GM19351 (cell line): ENCODE results near the gene RFX2.
"Not testable (repeated sequence)": the region's sequence is repeated elsewhere in the genome, so short reads cannot be mapped to it uniquely, and the experiment has no call there.

Experiments used
- ATAC-seq: cut with Tn5 transposase; IDR thresholded peaks from one replicate; pipeline ENCODE4 v1.9.1; 2021; ENCODE audit warnings: mild to moderate bottlenecking, moderate library complexity; ENCODE audit not compliant: unreplicated experiment

RFX2 gene

DNA sequence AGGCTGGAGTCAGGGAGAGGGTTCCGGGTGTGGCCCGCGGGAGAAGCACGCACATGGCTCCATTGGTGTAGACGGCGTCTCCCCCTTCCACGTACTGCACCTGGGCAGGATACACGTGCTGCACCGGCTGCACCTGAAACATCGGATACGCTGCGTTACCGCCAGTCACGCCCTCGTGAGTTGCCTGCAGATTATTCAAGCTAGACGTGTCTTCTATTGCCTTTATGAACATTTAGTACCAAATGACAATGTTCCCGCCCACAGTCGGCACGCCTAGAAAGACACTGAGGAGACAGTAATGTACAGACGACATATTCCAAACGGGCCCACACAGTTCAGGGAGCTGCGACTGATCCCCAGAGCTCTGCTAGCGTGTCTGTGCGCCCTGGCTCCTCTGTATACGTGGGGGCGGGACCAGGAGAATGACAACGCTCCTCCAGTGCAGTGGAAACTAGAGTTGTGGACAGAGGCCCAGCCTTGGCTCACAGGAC lies 68.3 kb downstream of the RFX2 start:
- ATAC-seq, result no peak

DNA sequence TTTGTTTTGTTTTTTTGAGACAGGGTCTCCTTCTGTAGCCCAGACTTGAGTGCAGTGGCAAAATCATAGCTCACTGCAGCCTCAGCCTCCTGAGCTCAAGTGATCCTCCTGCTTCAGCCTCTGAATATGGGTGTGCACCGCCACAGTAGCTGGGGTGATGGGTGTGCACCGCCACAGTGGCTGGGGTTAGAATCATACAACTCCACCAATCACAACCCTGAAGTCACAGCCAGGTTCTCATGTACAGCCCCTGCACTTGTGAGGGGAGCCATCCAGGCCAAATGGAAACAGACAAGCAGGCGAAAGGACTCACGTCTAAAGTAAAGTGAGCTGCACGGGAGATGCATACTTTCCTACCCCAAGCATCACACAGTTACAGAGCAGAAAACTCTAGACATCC lies 69.2 kb downstream of the RFX2 start:
- no peak for ATAC-seq

DNA sequence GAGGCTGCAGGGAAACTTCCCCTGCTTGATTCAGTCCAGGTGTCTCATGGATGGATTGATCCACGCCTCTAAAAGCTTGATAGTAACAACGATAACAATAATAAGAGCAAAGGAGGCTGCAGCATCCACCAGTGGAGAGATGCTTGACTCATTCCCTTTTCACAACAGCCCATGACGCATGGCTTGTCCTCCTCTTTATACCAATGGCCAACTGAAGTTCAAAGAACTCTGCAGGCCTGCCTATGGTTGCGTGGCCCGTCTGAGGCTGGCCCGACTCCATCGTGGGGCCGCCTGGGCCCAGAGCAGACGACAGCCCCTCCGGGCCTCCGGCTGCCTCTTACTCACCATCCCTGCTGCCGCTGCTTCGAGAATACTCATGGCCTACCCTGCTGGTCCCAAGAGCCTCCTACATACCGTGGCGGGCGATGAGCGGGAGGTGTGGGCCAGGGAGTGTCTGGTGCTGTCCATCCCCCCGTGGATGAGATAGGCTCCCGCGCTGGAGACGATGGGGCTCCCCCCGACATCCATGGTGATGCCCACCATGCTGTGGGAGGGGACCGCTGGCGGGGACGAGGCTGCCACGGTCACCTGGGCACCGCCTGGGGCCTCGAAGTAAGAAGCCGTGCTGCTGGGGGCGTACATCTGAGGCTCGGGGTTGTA lies 70.6 kb downstream of the RFX2 start:
- ATAC-seq, result no peak

DNA sequence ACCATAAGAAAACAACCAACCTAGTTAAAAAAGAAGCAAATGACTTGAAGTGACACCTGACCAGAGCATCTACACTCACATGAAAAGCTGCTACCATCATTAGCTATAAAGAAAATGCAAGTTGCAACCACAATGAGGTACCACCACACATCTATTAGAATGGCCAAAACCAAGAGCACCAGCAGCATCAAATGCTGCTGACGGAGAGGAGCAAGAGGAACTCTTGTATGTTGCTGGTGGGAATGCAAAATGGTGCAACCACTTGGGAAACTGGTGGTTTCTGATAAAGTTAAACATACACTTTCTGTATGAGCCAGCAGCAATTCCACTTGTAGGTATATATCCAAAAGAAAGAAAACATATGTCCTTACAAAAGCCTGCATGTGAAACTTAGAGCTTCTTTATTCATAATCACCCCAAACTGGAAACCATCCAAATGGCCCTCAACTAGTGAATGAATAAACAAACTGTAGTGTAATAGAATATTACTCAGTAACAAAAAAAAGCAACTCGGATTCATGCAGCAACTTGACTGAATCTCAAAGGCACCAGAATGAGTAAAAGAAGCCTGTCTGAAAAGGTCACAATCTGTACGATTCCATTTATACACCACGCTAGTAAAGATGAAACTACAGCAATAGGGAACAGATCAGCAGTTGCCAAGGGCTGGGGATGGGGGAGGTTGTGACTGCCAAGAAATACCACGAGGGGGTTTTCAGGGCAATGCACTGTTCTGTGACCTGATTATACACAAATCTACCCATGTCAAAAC lies 71.5 kb downstream of the RFX2 start:
- no peak for ATAC-seq

DNA sequence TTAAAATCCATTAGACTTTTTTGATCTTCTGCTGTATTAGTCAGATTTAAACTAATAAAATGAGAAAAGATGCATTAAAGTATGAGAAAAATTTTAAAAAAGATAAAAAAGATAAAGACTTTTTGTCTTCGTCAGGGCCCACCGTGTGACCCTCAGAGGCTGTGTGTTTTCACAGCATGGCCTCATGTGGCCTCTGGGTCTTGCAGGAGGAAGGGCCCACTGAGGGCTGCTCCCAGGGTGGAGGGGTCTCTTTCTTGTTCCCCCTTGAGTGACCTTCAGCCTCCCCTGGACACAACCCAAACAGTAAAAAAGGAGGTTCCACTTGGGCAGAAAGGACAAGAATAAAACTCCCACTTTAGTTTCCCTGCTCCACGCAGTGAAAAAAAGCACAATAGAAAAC lies 75.3 kb downstream of the RFX2 start:
- no peak for ATAC-seq

DNA sequence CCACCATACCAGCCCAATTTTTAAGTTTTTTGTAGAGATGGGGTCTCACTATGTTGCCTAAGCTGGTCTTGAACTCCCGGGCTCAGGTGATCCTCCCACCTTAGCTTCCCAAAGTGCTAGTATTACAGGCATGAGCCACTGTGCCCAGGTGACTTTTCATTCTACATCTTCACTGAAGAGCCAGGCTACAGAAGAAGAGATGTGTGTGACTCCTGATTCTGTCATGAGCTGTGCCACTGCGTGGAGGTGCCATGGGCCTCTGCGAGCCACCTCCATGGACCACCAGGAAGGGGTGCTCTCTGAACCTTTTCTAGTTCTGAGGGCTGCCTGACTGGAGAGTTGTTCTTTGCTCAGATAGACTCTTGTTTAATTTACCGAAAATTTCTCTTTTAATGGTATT lies 75.8 kb downstream of the RFX2 start:
- ATAC-seq, result no peak

DNA sequence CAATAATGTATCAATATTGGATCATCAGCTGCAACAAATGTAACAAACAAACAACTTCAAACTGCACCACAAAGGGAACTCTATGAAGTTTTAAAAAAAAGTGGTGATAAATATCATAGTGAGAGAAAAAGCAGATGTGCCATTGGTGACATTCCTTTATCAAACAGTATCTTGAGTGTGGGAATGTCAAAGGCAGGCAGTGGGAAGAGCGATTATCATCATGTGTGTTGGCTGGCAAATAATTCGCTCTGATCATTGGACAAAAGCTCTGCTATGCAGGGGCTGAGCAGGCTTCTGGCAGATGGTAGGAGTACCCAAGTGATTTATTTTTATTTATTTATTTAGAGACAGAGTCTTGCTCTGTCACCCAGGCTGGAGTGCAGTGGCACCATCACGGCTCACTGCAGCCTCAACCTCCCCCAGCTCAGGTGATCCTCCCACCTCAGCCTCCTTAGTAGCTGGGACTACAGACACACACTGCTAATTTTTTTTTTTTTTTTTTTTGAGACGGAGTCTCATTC lies 76.5 kb downstream of the RFX2 start:
- ATAC-seq, result no peak

DNA sequence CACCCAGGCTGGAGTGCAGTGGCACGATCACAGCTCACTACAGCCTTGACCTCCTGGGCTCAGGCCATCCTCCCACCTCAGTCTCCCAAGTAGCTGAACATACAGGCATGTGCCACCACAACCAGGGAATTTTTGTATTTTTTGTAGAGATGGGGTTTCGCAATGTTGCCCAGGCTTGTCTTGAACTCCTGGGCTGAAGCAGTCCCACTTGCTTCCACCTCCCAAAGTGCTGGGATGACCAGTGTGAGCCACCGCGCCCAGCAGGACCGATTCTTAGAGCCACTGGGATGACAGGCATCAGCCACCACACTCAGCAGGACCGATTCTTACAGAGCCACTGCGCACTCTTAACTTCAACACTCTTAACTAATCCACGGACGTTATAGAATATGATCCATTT lies 77.5 kb downstream of the RFX2 start:
- ATAC-seq, result no peak

DNA sequence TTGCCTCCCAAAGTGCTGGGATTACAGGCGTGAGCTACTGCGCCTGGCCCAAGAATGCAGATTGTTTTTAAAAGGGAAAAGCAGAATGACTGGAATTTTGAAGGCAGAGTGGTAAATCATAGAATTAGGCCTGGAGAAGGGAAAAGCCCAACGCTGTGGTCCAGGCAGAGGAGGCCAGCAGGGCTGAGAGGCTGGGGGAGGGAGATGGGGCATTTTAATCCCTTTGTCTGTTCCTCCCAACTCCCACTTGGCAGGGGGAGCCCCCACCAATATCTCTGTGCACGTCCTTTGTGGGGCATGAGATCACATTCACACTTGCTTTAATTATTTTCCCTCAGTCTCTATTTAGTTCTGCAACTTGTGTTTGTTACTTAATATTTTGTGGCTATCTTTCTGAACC lies 77.9 kb downstream of the RFX2 start:
- no peak for ATAC-seq

DNA sequence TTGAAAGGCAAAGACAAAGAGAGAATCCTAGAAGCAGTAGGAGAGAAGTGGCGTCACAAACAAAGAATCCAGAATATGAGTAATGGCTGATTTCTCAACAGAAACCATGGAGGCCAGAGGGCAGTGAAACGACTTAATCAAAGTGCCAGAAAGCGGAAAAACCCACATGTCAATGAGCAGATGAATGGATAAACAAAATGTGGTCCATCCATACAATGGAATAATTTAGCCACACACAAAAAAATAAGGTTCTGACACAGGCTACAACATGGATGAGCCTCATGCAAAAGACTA lies 80.1 kb downstream of the RFX2 start:
- ATAC-seq, result no peak

DNA sequence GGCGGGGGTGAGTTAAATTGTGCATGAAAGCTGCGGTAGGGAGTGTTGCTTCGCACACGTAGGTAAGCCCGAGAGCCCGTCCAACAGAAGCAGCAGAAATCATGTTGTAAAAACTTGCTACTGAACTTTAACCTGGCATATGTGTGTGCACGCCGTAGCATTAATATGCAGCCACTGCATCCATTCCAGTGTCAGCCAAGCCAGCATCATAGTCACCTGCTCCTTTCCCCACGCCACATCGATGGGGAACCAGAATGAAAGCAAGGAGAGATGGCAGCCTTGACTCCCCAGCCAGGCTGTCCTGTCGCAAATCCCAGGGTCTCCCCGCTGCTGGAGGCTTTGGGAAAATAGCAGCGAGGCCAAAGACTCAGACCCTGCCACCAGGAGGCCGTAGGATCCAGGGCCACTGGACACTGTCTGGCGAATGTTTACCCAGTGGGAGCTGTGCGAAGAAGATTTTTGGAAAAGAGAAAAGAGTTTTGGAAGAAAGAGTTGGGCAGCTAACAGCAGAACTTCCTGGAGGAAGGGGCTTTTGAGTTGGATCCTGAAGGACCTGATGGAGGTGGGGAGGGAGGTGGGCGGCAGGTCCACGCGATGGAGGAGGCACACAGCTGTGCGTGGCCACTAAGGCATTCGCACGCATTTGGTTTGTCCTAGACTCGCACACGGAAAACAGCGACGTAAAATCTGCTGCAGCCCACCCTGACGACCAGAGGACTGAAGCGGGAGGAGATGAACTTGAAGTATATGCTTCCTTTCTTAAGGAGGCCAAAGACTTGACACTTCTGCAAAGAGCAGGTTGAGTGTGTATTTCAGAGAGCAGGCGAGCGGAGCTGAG lies 83.7 kb downstream of the RFX2 start:
- no peak for ATAC-seq

DNA sequence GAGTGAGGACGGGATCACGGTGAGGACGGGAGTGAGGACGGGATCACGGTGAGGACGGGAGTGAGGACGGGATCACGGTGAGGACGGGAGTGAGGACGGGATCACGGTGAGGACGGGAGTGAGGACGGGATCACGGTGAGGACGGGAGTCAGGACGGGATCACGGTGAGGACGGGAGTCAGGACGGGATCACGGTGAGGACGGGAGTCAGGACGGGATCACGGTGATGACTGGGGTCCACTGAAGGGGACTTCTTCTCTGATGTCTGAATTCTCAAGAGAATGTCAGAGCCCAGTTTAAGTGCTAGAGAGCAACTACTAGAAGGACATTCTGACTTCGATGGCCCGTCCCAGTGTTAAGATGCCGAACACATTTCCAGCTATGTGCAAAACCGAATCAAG lies 85.5 kb downstream of the RFX2 start:
- ATAC-seq, result not testable (repeated sequence)

DNA sequence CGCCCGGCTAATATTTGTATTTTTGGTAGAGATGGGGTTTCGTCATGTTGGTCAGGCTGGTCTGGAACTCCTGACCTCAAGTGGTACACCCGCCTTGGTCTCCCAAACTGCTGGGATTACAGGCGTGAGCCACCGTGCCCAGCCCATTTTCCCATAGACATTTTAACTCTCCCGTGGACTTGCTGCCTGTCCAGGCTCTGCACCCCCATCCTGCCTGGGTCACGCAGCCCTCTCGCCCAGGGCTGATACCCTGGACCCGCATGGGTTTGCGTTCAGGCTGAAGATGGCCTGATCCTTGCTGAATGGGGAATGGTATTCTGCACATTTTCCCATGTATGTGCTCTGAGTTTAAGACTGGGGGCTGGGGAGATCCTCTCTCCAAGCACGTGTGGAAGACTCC lies 86.4 kb downstream of the RFX2 start:
- ATAC-seq, result no peak

DNA sequence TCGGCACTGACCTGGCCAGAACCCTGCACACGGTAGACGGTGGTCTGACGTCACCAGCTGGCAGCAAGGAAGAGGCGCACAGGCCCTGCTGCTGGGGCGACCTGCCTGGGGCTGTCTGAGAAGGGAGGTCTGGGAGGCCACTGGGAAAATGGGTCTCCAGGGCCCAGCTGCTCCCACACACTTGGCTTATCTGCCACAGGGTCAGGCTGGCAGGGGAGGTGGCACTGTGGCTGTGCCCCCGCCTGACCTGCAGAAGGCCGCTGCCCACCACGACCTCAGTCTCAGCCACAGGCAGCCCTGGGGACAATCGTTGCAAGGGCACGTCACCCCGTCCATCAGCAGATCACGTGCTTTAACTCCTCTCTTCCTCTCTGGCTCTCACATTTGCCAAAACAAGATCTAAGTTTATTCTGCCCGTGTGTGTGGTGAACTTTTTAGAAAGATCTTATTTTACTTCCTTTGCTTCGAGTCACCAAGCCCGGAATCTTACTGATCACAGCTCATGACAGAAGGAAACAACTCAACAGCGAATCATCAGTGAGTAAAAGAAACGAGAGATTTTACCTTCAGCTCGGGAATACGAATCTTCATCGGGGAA lies 87.1 kb downstream of the RFX2 start:
- no peak for ATAC-seq

DNA sequence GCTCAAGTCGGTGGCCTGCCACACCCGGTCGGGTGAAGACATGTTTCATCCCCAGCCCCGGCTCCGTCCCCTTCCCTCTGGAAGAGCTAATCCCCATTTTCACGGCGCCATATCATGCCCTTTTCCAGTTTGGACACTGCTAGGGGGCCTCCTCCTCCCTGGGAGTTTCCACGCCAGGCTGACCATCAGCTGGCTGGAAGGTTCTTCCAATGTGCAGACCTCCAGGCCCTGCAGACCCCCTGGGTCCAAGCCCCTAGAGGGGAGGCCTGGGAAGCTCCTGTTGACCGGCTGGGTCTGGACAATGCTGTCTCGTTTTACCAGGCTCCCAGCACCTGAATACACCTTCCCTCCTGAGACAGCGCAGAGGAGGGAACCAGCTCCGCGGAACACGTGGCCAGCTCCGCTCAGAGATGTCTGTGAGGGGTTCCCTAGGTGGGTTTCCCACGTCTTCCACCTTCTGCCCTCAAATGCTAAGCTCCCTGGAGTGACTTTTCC lies 87.7 kb downstream of the RFX2 start:
- no peak for ATAC-seq

DNA sequence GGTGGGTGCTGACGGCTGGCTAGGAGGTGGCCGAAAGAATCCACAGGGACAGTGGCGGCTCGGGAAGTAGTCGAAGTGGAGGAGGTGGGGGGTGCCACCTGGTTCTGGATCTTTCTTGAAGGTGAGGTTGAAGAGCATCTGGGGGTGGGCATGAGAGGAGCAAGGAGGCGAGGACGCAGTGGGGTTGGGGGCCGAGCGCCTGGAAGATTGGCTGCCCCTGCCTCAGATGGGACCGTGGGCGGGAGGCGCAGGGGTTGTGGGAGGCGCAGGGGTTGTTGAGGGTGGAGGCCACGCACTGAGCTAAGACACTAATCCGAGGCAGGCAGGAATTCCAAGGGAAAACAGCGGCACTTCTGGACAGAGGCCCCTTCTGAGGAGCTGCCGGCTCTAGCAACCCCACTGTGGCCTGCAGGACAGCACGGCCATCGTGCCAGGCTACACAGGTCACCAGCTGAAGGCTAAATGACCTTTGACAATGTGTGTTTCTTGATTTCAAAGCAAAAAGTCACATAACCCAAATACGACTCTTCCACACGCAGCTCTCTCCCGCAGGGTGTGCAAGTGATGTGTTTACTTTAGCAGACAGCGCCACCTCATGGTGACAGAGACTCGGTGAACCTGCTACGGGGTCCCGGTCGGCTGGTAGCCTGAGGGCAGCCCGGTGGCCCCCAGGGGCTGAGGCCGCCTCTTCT lies 88.3 kb downstream of the RFX2 start:
- no peak for ATAC-seq

DNA sequence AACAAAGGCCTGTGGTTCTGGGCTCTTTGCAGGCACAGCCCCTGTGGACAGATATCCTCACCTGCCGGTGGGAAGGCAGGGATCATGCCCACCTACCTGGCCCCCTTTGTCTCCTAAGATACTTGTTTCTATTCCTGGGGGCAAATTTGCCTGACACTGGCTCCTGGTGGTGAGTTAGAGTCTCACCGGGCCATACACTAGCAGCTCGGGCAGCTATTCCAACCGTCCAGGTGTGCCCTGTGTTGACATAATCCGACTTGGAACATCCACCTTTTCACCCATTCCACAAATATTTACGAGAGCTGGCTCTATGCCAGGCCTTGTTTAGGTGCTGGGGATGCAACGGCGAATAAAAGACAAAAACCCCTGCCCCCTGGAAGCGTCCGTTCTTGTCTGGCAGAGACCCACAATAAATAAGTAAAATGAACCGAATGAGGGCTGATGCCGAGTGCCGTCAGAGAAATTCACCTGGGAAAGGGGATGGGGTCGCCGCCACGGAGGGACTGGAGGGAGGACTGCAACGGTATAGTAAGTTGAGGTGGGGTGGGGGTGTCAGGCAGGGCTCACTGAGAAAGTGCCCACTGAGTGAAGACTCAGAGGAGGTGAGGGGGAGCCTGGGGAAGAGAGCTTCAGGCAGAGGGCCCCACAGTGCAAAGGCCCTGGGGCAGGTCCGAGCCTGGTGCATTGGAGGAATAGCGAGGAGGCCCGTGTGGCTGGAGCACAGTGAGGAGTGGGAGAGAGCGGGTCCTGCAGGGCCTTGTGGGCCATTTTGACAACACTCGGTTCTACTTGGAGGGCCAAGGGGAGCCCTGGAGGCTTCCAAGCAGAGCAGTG lies 89.1 kb downstream of the RFX2 start:
- ATAC-seq, result no peak

DNA sequence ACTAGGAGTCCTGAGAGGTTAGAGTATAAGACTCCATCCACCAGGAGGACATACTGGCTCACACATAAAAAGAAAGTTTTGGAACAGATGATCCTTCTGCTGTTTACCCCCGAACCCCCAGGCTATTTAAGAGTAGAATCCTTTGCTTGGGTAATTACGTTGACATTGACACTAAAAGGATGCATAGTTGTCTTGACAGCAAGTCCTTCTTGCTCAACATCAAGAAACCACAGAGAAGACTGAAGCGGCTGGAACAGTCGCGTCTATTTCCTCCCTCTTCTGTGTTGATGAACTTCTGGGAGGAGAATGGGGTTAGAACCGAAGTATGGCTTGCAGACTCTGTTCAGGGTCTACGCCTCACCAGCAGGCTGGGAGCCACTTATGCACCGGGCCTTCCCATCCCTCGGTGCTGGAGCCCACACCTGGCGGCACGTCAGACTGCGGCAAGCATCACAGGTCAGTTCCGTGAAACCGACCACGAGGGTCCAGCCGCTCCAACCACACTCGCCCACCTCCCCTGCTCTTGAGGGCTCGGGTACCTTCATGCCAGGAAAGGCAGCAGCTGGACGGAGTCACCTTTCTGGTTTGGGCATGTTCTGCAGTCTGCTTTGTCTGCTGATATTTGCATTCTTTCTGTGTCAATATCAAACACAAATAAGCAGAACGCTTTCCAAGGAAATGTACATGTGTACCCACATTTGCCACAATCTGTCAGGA lies 90.0 kb downstream of the RFX2 start:
- ATAC-seq, result no peak

DNA sequence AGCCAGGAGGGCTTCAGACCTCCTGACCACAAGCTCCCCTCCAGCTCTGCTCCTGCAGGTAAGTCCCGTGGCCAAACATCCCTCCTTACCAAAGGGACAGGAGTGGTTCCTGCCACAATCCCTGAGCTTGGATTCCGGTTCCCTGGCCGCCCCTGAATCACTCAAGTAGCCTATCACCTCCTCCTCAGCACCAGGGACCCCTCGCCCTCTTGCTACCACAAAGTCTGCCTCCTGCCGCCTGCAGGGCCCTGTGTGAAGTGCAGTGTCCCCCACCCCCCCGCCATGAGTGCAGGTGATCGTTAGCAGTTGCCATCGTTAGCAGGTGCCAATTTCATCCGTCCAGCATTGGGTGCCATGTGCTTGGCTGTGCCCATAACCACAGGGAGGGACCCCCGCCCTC lies 91.5 kb downstream of the RFX2 start:
- no peak for ATAC-seq
